ENCODE data around the gene ICE2.

The ICE2 gene, protein sequence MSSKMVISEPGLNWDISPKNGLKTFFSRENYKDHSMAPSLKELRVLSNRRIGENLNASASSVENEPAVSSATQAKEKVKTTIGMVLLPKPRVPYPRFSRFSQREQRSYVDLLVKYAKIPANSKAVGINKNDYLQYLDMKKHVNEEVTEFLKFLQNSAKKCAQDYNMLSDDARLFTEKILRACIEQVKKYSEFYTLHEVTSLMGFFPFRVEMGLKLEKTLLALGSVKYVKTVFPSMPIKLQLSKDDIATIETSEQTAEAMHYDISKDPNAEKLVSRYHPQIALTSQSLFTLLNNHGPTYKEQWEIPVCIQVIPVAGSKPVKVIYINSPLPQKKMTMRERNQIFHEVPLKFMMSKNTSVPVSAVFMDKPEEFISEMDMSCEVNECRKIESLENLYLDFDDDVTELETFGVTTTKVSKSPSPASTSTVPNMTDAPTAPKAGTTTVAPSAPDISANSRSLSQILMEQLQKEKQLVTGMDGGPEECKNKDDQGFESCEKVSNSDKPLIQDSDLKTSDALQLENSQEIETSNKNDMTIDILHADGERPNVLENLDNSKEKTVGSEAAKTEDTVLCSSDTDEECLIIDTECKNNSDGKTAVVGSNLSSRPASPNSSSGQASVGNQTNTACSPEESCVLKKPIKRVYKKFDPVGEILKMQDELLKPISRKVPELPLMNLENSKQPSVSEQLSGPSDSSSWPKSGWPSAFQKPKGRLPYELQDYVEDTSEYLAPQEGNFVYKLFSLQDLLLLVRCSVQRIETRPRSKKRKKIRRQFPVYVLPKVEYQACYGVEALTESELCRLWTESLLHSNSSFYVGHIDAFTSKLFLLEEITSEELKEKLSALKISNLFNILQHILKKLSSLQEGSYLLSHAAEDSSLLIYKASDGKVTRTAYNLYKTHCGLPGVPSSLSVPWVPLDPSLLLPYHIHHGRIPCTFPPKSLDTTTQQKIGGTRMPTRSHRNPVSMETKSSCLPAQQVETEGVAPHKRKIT

DNA sequence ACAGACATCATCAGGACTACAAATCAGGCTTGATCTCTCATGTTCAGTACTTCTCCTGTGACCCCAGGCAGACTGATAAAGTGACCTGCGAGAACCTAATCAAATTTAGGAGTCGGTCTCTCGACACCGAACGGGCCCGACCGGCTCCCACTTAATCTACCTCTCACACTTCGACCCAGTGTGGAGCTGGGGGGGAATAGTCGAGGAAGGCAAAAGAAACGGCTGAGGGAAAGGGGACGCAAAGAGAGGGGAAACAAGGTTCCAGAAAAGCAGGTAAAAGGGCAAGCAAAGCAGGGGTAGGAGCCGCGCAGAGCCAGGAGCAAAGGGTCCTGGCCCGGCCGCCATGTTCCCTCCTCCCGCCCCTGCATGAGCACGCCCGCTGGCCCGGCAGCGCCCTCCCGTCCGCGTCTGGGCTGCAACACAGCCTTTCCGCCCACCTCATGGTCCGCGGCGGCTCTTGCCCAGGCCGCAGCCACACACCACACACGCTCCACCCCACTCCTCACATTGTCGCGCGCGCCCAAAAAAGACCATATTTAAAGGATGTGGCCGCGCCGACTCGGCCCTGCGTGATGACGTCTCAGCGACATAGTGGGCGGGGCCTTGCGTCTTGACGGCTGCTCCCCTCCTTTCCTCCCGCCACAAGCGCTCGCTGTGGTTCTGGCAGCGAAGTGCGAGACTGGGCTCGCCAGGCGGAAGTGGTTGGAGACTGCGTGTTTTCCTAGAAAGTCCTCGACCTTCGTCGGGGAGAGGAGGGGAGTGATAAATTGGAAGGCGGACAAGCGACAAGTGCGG, at the start of gene ICE2:
Gene ICE2, minus strand, starts transcription at position 577 of the 795 bp plus-strand sequence. CDS start 1,165 bp downstream, outside the sequence.
- peak; percentile 94 for DNase-seq

DNA sequence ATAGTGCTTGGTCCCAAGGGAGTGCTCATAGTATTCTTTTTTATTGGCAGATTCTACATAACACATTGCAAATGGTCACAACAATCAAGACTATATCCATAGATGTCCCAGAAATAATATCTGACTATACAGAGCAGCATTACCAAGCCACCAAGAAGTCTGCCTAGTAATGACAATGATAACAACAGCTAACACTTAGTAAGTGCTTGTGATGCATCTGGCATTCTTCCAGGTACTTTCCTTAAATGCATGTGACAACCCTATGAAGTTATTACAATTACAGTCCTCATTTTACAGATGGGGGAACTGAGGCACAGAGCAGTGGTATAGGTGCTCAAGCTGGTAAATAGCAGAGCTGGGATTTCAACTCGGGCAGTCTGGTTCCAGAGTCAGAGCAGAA, 49.6 kb upstream of the ICE2 start:
- no peak for DNase-seq

DNA sequence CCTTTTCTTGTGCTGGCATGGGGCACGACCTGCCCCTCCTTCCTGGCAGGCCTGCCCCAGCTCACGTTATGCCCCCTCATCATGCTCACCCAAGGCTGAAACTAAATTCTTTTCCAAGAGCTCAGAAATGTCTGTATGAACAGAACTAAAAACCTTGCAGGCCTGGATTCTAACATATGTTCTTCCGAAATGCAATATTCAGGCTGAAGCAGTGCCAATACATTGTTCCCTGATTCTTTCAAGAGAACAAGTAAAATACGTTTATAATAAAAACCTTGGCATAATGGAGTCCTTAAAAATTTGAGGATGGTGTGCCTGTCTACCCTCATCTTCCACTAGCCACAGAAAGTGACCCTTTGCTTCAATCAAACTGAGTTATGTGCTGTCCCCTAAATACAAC, 48.5 kb upstream of the ICE2 start:
- no peak for DNase-seq

DNA sequence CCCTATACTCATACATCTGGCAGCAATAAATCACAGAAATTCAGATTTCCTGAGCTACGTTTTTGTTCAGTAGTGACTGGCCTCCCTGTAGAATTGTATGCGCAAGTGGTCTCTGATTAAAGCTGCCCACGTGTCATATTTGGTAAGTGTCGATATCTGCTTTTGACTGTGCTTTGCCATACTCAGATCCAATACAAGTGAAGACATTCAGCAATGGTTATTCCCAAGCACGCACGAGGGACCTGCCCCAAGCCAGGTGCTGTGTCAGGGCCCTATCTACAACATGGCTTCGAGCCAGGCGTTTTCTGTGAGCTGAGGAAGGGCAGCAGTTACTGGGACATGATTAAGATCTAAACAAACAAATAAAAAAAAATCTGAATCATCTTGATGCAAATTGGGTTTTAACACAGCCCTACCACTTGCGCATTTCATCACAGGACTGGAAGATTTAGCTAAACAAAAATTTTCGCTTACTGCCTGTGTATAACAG, 47.2 kb upstream of the ICE2 start:
- DNase-seq: no peak

DNA sequence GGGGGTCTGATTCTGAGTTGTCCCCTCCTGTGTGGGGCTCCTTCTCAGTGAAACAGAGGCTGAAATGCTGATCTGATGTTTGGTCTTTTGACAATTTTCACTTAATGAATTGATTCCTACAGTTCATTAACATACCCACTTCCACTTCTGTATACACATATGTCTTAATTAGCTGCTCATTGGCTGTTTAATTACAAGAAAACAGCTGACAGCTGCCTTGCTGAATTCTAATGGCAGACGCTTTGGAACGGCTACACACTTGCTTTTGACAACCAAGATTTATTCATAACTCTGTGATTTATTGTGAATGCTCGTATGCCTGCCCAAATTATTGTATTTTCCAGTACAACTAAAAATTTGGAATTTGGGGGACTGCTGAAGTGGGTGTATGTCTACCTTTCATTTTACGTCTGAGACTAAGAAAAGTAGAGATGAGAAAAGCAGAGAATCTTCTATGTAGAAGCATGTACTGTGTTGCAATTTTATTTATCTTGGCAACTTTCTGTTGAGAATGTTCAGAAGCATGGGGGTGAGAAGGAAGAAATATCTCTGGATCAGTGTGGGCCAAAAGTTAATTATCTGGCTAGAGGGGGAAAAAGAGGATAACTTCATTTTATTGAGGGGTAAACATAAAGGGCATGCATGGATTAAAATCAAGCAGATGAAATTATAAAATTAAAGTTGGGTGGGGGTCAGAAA, 46.5 kb upstream of the ICE2 start:
- DNase-seq: no peak

DNA sequence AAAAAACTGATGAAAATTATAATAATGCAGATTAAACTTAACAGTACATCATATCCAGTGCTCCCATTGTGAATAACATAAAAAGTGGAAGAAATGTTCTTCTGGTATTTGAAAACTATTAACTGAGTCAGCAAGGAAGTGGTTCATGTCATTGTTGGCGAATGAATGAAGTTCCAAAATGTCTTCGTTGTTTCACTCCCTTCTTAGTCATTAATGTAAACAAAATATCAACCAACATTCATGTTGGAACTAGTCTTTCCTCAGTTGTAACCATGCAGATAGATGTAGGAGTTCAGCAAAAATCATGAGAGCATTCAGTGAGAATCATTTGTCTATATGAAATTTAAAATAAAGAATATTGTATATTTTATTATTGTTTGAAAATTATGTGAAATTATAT, 44.1 kb upstream of the ICE2 start:
- no peak for DNase-seq

DNA sequence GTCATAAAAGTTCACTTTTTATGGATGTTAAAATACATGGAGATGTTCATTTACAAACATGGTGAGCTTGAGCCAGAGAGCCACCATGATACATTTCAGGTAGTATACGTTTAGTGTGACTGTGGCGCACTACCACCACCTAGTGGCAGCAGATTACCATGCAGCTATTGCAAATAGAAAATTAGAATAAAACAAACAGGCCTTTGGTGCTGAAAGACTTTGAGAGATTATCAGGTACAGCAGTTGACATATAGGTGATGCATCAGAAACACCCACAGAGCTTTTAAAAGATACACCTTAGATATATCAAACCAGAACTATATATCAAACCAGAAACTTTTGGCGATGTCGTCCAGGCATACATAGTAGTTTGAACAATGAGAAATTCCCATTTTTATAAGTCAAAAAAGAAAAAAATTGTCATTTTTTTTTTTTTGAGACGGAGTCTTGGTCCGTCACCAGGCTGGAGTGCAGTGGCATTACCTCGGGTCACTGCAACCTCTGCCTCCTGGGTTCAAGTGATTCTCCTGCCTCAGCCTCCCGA, 42.0 kb upstream of the ICE2 start:
- DNase-seq: peak; percentile 17

DNA sequence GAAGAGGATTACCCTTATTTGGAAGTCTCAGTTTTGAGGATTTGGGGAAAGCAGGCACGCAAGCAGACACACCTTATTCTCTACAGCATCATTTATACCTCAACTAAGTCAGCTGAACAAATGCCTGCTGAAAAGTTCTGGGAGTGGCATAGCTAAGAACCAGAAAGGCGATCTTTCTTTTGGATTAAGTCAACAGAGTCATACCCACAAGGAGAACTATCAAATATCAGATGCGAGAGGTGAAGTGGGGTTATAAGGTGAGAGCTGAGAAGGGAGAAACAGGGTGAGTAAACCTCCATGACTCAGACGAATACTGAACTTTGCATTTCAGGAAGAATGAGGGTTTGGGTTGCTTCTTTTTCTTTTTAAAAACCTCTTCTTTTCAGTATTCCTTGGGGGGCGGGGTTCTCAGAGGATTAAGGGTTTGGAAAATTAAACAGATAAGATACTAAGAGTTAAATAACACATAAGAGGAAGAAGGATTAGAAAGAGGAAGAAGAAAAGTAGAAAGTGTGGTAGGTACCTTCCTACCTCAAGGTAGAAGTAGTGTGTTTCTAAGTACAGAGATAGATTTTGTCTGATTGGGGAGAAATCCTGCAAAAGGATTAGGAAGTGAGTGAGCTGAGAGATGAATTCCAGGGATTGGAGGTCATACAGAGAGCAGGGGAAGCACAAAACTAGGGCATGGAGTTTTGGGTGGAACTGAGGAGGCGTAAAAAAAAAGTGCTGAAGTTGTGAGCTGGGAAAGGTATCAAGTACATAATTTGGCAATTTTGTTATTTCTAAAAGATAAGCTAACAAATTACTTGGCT, 41.3 kb upstream of the ICE2 start:
- no peak for DNase-seq

DNA sequence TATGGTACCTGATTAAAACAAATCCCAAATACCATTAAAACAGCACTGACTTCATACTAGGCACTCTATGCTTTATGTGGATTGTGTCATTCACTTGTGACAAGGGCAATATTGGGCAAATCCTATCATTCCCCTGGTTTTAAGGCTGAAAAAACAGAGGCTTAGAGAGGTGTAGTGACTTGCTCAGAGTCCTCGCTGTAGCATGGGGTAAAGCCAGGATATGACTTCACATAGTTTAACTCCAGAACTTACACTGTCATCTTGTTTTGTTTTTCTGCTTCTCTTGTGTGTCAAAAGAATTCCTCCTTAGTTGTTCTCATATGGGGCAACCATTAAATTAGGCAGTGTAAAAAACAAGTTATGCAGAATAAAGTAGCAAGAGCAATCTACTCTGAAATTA, 40.3 kb upstream of the ICE2 start:
- no peak for DNase-seq

DNA sequence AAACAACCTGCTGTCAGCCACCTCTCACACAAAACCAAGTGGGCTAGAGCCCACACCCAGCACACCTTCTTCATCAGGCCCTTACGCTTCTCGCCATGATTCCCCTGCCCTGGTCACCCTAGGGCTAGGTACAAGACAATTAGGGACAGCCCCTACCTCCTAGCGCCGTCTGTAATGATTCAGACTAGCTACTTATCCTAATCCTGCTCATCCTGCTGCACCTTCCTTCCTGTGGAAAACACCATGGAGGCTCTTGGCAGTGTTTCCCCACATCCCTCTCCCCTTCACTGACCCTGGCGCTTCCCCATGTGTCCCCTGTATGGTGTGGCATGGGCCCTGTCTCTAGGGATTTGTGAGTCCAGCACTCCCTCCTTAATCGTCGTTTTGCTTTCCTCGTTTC, 39.6 kb upstream of the ICE2 start:
- no peak for DNase-seq

DNA sequence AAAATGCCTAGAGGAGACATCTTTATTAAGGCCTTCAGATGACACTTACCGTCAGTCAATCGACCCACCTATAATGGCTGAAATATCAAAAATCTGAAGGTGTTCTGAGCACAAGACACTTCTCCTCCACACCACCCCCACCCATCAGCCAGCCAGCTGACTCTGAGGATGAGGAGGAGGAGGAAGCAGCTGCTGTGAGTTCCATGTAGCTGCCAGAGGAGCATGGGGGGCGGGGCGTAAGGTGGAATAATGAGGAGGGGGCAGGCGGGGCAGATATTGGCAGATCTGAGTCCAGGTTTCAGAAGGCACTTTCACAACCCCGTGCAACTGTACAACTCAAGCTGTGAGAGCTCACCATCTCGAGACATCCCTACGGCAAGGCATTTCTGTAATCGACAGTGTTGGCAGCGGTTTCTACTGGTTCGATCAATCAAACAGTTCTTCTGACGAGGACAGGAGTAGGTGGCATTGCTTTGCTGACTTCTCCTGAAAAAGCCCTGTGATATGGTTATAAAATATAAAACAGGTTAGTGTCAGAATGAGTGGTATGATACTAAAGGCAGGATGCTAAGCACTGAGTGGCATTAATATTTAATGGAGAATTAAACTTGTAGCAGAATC, 35.4 kb upstream of the ICE2 start:
- no peak for DNase-seq

DNA sequence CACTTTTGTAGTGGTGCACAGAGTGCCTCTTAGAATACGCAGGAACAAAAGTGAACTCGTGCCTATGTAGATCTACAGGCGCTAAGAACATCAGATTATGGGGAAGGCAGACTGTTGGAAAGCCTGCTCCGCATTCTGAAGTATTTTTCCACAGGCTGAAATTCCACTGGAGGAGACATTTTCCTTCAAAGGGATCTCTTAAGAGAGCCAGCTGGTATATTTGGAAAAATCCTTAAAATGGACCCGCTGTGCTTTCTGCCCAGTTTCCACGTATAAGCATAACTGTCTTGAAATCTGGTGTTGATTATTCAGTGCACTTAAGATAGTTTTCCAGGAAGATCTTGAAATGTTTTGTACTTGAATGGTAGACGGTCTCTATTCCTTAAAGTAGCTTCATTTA, 34.7 kb upstream of the ICE2 start:
- no peak for DNase-seq

DNA sequence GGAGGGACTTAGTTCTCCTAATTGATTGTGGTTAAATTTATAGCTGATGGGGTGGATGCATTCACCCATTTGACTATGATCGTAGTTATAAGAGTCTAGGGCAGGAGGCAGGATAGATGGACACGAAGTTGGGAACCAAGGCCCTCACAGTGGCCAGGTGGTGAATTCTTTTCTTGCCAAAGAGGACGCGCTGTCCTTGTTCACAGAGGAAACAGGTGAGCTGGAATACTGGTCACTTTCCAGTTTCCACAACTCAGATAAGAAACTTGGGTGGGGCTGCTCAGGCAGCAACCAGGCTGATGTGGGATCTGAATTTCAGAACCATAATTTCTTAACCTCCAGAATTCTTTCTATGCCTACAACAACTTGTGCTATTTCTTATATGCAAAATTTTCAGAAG, 34.0 kb upstream of the ICE2 start:
- DNase-seq: no peak

DNA sequence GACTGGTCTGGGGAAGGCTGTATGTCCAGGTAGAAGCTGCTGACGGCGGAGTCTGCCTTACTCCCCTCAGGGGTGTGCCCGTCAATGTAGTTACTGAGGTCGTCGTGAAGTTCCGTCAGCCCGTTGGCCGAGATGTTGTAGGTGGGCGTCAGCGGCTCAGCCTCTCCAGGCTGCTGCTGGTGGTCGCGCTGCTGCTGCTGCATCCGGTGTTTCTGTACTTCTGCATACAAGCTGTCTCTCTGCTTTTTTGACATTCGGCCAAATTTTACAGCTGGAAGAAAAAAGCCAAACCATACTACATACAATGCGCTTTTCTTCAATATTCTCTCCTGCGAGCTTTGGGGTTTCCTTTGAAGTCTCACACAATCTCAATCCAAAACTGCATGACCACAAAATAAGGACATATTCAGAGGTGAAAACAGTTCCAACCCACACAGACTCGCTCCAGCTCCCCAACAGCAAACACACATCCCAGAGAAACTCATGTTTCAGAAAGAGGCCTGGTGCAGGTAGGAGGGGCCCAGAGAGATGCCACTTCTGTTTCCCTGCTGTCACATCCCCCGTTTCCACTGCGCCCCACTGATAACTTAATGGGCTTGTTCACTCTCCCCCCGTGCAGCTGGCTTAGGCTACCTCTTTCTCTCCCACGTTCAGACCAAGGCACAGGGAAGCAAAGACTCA, 32.5 kb upstream of the ICE2 start:
- DNase-seq: no peak

DNA sequence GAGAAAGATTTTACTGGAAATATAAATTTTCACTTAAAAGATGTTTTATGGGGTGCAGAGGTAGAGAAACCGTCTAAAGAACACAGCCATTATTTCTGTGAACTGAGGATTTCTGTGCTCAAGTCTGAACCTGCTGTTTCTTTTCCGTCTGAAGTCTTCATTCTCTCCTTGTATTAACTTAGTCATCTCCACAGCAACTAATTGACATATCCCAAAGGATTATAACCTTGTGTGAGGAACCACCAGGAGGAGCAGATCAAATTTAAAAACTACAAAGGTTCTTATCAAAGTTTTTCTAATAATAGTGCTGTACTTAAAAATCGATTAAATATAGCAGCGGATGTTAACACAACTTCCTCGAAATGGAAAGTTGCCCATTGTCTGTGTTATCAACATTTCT, 31.1 kb upstream of the ICE2 start:
- no peak for DNase-seq

DNA sequence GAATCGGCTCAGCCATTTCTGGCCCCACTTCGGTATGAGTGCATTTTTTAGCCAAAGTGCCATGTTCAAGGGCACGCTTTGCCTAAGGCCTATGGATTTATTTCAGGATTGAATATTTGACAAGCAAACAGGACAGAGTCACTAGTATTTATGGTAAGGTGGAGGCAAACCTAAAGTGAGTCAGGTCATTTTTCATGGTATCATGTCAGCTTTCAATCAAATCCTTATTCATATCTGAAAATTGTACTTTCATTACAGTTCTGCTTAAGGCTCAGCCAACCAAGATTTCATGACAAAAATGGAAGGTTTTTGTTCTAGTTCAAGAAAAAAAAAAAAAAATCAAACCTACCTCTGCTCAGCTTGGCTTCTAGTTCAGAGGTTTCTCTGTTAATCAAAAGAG, 30.5 kb upstream of the ICE2 start:
- DNase-seq: no peak

DNA sequence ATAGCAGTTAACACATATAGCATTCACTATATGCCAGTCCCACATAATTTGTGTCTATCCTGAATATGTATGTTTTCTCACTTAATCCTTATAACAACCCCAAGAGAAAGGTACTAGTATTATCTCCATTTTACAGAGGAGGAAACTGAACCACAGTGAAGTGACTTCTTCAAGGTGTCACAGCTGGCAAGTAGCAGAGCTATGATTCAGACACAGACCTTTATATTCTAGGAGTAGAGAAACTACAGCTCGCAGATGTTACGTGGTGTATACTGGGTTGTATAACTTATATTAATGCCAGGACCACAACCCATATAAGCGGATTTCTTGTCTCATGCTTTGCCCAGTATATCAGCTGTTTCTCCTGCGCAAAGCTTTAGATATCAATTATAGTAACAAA, 29.5 kb upstream of the ICE2 start:
- DNase-seq: no peak

DNA sequence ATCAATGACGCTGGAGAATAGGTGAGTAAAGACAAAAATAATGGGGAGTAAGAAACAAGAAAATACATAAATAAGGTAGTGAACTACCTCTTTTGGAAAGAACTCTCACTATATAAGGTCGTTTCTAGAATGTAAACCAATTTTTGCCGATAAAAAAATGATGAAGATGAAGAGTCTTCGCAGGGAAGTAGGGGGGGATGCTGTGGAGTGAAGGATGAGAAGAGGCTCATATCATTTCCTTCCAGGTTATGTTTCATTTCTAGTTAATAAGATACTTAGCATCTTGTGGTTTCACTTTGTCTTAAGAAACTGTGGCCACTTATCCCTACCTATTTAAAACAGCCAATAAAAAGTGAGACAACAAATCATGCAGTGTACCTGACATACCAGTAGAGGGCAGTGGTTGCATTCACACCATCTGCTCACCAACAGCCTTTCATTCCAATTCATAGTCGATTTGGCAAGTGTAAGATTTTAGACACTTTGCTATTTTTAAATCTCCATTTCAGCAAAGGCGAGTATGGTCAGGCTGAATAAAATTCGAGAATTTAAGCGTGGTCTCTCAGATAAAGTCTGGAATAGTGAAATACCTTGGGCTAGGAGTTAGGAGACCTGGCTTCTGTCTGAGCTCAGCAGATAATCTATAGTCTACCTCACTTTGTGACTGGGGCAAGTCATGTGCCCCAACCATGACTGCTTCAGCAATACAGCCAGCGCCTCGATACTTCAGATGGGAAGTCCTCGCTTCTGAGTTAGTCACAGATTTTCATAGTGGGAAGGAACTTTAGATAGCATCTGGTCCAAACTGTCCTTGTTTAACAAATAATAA, 28.9 kb upstream of the ICE2 start:
- DNase-seq: peak; percentile 24

DNA sequence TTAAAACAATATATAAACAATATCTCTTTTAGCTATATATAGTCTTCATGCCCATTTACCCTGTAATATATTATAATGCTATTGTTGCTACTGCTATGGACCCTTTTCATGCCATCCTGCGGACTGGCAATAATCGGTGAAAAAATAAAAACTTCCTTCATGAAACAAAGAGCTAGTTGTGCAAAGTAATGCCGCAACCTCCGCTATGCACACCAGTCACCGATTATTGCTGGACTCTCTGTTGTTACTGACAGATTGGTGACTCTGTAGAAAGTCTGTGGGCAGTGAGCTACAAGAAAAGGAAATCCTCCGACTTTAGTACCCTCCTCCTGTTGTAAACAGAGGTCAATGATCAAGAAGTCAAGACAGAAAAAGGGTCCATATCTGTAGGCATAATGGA, 17.9 kb upstream of the ICE2 start:
- no peak for DNase-seq
